NCI-H748 (cell line): ENCODE data around the gene C9.
A peak's percentile ranks its signal among the peaks of the same experiment; 100 is the strongest.
"Not testable (repeated sequence)": the region's sequence is repeated elsewhere in the genome, so short reads cannot be mapped to it uniquely, and the experiment has no call there.

Experiments
- DNase-seq: peaks from one replicate; lab custom pipeline; 2025; ENCODE audit not compliant: unreplicated experiment; lab: John Stamatoyannopoulos, UW

The C9 gene

DNA sequence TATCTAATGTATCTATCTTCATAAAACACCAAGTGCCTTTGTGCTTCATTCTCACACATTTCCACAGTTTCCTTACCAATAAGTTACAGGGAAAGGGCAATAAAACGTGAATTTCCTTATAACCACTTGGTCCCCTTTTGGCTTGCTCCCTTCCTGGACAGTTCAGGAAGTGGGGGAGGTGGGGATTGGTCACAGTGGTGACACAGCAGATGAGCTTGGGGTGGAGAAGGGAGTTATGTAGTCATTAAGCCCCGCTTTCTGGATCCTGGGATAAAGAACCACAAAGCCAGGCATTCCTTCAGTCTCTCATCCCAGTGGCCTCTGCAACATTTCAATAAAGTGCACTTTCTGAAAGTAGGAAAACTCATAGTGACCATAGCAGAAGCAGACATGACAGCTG, 97.9 kb downstream of the C9 start:
- no peak for DNase-seq

DNA sequence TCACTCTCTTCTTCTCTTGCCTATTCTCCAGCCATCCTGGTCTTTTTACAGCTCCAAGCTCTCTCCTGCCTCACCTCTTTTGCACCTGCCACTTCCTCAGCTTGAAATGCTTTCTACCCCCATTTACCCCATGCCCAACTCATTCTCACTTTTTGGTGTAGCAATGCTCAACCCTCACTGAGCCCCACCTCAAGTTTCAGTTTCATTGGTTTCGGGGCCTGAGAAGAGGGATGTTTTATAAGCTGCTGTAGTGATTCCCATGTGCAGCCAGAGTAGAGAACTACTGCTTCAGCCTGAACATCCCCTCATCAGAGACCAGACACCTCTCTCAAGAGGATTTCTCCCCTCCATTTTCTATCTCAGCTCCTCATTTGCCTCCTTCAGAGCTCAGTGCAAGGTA, 99.8 kb downstream of the C9 start:
- no peak for DNase-seq

DNA sequence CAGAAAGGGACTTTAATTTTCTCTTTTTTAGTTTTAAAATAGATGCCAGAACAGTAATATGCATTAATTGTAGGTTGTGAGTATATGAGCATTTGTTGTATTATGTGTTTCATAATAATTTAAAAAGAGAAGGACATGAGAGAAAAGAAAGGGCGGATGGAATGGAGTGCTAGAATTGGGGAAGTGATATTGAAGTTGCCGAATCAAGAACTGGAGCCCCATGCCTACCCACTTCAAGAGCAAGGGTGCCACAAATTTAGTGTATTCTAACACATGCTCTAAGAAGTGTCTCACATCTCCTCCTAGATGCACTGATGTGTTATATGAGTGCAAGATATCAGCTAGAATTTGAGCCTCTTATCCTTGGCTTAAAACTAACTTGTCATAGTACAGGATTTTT, 101.3 kb downstream of the C9 start:
- no peak for DNase-seq

DNA sequence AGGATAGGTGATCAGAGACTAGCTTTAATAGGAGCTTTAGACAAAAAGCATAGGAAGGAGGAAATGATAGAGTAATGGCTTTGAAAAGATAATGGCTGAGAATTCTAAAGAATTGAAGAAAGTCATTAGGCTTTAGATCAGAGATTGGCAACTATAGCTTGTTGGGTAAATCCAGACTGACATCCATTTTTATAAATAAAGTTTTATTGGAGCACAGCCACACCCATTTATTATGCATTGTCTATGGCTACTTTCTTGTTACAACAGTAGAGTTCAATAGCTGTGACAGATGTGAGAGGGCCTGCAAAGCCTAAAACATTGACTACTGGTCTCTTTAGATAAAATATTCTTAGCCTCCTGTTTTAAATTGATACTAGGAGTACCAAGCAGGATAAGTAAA, 104.2 kb downstream of the C9 start:
- no peak for DNase-seq

DNA sequence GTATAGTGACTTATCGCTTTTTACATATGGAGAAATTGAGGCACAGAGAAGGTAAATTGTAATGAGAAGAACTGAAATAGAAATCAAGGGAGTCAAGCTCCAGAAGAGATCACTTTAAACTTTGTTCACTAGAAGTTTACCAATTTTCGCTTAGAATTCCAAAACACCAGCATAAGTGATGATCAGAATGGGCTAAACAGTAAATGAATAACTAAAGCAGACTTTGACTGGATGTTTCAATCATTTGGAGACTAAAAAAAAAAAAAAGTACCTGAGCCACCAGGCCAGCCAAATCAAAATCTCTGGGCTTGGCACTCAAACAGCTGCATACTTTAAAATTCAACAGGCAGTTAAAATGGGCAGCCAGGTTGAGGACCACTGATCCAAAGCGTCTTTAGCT, 106.7 kb downstream of the C9 start:
- no peak for DNase-seq

DNA sequence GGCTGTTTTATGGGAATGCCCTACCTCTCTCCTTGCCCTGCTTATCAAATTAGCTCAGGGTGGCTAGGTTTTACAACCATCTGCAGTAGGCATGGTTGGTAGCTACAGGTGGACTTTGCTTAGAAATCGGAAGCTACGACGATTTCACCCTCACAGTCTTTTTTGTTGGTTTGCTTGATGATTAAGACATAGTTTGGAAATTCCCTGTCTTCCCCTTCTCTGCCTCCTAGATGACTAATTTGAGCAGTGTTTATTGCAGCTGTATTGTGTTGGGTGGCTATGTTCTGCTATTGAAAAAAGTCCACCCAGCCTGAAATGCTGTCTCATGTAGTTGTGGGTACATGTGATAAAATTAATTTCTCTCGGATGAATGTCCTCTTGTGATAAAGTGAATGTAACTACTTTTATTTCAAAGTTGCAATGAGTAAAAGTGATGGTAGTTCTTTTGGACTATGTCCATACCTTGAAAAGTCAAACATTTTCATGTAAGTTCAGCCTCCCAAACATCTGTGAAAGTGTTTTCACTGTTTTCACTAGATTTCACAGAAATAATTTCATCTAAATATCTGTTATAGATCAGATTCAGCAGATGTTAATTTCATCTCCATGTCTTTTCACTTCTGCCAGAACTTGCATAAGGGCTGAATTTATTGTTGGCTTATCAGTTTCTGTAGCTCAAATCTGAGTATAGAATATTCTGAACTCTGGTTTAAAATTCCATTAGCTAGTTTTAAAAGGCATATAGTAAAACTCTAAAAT, 107.6 kb downstream of the C9 start:
- no peak for DNase-seq

DNA sequence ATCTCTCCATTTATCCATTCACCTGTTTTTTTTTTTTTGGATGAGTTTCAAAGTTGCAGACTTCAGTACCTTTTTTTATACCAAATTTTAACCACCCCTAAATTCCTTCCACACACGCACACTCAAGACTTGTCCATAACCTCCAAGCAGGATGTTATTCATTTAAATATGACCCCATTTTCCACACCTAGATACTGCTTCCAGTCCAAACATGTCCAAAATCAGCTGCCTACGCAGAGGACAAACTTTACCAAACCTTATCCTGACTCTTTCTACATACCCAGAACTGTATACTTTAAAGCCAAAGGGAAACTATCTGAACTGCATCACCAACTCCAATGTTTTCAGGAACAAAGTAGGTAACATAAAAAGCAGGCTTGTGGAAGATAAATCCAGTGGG, 108.9 kb downstream of the C9 start:
- DNase-seq: no peak

DNA sequence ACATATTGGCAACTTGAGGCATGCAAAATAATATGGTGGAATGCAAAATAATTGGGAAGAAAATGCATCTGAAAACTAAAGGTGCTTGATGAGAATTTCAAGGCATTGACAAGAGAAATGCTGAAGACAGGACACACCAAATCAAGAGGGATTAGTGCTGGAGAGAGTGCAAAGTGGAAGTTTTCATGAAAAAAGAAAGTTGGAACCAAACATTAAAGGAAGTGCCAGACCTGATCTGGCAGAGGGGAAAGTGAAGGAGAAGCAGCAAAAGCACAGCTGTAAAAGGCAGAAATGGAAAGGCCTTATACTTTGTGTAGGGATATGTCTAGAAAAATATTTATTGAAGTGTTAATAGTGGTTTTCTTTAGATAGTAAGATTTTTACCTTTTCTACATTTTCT, 109.6 kb downstream of the C9 start:
- no peak for DNase-seq

DNA sequence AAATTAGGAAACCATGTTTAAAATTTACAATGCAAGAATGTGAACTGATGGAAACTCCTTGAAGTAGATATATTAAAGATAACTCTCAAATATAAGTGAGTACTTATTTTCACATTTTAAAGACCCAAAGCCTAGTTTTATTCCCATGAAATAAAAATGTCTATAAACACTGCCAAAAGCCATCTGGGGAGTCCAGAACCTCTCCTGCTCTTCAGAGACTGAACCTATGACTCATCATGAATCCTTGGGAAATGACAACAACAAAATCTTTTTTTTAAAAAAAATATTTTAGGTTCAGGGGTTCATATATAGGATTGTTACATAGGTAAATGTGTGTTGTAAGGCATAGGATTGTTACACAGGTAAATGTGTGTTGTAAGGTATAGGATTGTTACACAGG, 111.1 kb downstream of the C9 start:
- DNase-seq: no peak

DNA sequence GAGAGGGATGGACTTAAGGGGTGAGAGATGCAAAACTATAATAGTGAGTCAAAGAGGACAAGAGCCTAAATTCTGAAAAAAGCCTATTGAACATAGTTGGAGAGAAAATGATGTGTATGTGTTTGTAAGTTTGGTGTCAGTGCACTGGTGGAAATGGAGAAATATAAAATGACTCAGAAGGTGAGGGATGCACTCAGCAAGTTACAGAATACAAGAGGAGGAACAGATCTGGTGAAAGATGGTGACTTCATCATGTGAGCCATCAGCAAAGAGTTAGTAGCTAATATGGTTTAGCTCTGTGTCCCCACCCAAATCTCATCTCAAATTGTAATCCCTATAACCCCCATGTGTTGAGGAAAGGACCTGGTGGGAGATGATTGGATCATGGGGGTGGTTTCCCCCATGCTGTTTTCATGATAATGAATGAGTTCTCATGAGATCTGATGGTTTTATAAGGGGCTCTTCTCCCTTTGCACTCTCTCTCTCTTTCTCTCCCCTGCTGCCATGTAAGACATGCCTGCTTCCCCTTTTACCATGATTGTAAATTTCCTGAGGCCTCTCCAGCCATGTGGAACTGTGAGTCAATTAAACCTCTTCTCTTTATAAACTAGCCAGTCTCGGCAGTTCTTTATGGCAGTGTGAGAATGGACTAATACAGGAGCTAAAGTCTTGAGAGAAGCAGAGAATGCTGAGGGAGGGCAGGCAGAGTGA, 114.6 kb downstream of the C9 start:
- DNase-seq: no peak

DNA sequence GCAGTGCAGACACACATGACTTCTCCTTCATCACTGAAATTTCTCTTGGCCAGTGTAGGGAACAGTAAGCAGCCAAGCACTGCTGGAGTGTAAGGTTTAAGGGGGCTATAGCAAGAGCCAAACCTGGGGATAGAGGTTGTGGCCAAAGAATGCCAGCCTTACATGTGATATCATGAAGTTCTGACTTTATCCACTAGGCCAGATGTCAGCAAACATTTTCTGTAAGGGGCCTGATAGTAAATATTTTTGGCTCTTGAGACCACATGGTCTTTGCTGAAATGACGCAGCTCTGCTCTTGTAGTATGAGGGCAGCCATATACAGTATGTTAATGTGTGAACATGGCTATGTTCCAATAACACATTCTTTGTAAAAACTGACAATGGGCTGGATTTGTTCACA, 115.2 kb downstream of the C9 start:
- no peak for DNase-seq

DNA sequence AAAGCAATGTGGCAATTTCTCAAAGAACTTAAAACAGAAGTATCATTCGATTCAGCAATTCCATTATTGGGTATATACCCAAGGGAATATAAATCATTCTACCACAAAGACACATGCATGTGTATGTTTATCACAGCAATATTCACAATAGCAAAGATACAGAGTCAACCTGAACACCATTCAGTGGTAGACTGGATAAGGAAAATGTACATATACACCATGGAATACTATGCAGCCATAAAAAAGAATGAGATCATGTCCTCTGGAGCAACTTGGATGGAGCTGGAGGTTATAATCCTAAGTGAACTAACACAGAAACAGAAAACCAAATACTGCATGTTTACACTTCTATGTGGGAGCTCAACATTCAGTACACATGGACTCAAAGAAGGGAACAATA, 123.5 kb downstream of the C9 start:
- DNase-seq: no peak

DNA sequence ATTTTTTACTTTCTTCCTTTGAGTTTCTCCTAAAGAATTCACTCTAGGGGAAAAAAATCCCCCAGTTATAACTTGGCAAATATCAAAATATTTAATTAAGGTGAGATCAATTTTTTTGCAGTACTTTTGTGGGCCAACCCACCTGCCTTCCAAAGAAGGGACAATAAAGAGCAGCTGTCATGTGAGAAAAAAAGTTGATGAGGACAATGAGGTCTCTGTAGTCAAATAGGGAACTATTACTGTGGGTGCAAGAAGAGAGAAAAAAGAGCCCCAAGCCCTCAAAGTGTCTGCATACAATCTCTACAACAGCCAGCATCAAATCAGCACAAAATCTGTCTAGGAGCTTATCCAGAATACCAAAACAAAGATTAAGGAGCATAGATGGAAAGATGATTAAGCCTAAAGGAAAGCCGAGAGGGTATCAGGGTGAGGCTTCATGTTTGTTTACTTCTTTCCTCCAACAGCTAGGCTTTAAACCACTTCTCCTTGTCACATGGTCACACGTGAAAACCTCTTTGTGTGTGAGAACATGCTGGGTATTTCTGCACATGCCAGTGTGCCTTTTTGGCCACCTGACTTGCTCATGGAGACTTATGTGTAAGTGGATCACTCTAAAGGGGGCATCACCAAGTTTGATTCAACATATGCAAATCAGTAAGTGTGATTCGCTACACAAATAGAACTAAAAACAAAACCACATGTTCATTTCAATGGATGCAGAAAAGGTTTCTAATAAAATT, 125.8 kb downstream of the C9 start:
- peak; percentile 42 for DNase-seq

DNA sequence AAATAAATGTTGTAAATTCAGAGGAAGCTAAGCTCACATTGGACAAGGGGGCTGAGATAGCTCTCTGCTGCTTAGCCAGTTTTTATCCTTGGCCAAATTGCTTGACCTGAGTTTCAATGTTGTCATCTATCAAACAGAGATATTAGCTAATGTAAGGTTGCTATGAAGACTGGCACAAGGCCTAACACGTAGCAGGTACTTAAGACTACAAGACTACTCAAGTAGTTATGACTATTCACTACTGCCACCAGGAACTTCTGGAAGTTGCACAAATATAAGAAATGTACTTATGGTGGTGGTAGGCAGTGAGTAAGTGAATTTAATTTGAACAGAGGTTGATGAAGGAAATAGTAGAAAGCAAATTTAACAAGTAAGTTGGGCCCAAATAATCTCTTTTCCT, 127.6 kb downstream of the C9 start:
- DNase-seq: no peak

DNA sequence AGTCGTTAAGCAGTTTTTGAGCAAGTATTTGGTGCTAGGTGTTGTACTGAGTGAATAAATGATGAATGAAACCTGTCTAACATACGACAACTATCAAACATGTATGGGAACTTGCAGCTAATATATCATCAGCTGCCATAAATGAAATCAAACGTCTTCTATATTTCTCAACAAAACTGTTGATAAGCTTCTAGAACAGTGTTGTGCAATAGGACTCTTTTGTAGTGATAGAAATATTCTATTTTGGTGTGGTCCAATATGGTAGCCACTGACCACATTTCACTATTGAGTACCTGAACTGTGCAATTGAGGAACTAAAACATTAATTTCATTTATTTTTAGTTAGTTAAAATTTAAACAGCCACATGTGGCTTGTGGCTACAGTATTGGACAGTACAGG, 128.6 kb downstream of the C9 start:
- DNase-seq: no peak

DNA sequence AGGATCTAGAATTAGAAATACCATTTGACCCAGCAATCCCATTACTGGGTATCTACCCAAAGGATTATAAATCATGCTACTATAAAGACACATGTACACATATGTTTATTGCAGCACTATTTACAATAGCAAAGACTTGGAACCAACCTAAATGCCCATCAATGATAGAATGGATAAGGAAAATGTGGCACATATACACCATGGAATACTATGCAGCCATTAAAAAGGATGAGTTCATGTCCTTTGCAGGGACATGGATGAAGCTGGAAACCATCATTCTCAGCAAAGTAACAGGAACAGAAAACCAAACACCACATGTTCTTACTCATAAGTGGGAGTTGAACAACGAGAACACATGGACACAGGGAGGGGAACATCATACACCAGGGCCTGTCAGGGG, 129.8 kb downstream of the C9 start:
- DNase-seq: not testable (repeated sequence)
